ENCODE data around the gene ZFY.

The ZFY gene

DNA sequence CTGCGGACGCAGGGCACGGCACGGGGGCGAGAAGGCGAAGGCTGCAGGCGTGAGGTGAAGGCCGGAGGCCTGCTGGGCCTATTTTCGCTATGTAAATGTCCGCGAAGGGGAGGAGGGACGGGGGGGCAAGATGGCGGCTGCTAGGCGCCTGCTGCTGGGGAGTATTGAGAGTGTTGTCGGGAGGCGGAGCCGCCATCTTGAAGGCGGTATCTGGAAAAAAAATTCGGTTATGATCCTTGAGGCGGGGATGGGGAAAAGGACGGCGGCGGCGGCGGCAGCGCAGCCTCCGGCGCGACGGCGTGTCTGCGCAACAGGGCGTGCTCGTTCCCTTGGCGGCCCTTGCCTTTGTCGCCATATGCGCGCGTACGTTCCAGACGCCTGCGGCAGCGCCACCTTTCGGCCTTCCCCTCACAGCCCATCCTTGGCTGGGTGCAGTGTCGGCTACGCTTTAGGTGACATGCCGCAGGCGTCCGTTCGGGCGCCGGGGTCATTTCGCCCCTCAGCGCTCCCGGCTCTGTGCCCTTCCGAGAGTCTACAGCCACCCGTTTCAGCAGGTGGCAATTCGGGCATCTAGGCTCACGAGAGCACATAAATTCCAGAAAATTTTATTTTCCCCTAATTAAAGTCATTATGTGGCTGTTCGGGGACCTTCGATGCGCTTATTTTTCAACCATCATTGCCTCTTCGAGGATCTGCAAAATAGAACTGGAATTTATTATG is 695 bp downstream of the ZFY start:
- TF ChIP-seq BACH2 (CRISPR knock-in tag; IDR thresholded peaks at IDR 0.05; ENCODE audit: borderline replicate concordance) (no peak), ISL1 (CRISPR knock-in tag; IDR thresholded peaks at IDR 0.05) (no peak)
- TF ChIP-seq, protein P1, sequence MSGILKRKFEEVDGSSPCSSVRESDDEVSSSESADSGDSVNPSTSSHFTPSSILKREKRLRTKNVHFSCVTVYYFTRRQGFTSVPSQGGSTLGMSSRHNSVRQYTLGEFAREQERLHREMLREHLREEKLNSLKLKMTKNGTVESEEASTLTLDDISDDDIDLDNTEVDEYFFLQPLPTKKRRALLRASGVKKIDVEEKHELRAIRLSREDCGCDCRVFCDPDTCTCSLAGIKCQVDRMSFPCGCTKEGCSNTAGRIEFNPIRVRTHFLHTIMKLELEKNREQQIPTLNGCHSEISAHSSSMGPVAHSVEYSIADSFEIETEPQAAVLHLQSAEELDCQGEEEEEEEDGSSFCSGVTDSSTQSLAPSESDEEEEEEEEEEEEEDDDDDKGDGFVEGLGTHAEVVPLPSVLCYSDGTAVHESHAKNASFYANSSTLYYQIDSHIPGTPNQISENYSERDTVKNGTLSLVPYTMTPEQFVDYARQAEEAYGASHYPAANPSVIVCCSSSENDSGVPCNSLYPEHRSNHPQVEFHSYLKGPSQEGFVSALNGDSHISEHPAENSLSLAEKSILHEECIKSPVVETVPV (CRISPR knock-in tag; IDR thresholded peaks at IDR 0.05) = no peak
- no peak for ATAC-seq

DNA sequence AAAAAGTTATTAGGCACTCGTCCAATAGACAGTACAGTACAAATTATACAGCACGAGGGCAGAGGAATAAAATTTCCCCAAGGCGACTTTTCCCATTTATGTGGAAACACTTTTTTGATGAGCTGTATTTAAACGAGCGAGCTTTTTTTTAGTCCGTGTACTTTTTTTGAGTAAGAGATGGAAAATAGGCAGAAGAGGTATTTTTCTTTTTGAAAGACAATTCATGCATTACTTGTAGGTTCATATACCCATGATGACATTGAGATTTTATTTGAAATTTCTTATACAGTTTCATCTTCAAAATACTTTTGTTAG is 1.2 kb downstream of the ZFY start:
- ATAC-seq = no peak
- TF ChIP-seq TCF4 (CRISPR knock-in tag; IDR thresholded peaks at IDR 0.05; ENCODE audit: borderline replicate concordance) (no peak), TOX (CRISPR knock-in tag; IDR thresholded peaks at IDR 0.05; ENCODE audit: borderline replicate concordance) (no peak), ZNF70 (CRISPR knock-in tag; IDR thresholded peaks at IDR 0.05) (no peak), GLIS3 (CRISPR knock-in tag; IDR thresholded peaks at IDR 0.05) (no peak), ZNF8 (CRISPR knock-in tag; IDR thresholded peaks at IDR 0.05) (no peak), OSR1 (CRISPR knock-in tag; IDR thresholded peaks at IDR 0.05) (no peak), SNAI2 (CRISPR knock-in tag; IDR thresholded peaks at IDR 0.05) (no peak), ISL1 (CRISPR knock-in tag; IDR thresholded peaks at IDR 0.05) (no peak), ZFP30 (CRISPR knock-in tag; IDR thresholded peaks at IDR 0.05) (no peak), ZFP3 (CRISPR knock-in tag; IDR thresholded peaks at IDR 0.05) (no peak), PPARA (CRISPR knock-in tag; IDR thresholded peaks at IDR 0.05; ENCODE audit: borderline replicate concordance) (no peak), ESRRG (CRISPR knock-in tag; IDR thresholded peaks at IDR 0.05) (no peak), ARNTL (CRISPR knock-in tag; IDR thresholded peaks at IDR 0.05; ENCODE audit: borderline replicate concordance, low read depth) (no peak)
- TF ChIP-seq, protein P2, sequence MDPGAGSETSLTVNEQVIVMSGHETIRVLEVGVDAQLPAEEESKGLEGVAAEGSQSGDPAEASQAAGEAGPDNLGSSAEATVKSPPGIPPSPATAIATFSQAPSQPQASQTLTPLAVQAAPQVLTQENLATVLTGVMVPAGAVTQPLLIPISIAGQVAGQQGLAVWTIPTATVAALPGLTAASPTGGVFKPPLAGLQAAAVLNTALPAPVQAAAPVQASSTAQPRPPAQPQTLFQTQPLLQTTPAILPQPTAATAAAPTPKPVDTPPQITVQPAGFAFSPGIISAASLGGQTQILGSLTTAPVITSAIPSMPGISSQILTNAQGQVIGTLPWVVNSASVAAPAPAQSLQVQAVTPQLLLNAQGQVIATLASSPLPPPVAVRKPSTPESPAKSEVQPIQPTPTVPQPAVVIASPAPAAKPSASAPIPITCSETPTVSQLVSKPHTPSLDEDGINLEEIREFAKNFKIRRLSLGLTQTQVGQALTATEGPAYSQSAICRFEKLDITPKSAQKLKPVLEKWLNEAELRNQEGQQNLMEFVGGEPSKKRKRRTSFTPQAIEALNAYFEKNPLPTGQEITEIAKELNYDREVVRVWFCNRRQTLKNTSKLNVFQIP (CRISPR knock-in tag; IDR thresholded peaks at IDR 0.05; ENCODE audit: borderline replicate concordance, low read depth) = no peak
- TF ChIP-seq, protein P3, sequence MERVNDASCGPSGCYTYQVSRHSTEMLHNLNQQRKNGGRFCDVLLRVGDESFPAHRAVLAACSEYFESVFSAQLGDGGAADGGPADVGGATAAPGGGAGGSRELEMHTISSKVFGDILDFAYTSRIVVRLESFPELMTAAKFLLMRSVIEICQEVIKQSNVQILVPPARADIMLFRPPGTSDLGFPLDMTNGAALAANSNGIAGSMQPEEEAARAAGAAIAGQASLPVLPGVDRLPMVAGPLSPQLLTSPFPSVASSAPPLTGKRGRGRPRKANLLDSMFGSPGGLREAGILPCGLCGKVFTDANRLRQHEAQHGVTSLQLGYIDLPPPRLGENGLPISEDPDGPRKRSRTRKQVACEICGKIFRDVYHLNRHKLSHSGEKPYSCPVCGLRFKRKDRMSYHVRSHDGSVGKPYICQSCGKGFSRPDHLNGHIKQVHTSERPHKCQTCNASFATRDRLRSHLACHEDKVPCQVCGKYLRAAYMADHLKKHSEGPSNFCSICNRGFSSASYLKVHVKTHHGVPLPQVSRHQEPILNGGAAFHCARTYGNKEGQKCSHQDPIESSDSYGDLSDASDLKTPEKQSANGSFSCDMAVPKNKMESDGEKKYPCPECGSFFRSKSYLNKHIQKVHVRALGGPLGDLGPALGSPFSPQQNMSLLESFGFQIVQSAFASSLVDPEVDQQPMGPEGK (CRISPR knock-in tag; IDR thresholded peaks at IDR 0.05; ENCODE audit: borderline replicate concordance) = no peak
- TF ChIP-seq, protein P1 (CRISPR knock-in tag; IDR thresholded peaks at IDR 0.05) = no peak
- TF ChIP-seq, protein P4, sequence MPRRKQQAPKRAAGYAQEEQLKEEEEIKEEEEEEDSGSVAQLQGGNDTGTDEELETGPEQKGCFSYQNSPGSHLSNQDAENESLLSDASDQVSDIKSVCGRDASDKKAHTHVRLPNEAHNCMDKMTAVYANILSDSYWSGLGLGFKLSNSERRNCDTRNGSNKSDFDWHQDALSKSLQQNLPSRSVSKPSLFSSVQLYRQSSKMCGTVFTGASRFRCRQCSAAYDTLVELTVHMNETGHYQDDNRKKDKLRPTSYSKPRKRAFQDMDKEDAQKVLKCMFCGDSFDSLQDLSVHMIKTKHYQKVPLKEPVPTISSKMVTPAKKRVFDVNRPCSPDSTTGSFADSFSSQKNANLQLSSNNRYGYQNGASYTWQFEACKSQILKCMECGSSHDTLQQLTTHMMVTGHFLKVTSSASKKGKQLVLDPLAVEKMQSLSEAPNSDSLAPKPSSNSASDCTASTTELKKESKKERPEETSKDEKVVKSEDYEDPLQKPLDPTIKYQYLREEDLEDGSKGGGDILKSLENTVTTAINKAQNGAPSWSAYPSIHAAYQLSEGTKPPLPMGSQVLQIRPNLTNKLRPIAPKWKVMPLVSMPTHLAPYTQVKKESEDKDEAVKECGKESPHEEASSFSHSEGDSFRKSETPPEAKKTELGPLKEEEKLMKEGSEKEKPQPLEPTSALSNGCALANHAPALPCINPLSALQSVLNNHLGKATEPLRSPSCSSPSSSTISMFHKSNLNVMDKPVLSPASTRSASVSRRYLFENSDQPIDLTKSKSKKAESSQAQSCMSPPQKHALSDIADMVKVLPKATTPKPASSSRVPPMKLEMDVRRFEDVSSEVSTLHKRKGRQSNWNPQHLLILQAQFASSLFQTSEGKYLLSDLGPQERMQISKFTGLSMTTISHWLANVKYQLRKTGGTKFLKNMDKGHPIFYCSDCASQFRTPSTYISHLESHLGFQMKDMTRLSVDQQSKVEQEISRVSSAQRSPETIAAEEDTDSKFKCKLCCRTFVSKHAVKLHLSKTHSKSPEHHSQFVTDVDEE (CRISPR knock-in tag; IDR thresholded peaks at IDR 0.05) = no peak
- TF ChIP-seq, protein P5, sequence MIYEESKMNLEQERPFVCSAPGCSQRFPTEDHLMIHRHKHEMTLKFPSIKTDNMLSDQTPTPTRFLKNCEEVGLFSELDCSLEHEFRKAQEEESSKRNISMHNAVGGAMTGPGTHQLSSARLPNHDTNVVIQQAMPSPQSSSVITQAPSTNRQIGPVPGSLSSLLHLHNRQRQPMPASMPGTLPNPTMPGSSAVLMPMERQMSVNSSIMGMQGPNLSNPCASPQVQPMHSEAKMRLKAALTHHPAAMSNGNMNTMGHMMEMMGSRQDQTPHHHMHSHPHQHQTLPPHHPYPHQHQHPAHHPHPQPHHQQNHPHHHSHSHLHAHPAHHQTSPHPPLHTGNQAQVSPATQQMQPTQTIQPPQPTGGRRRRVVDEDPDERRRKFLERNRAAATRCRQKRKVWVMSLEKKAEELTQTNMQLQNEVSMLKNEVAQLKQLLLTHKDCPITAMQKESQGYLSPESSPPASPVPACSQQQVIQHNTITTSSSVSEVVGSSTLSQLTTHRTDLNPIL (CRISPR knock-in tag; IDR thresholded peaks at IDR 0.05; ENCODE audit: low read depth) = no peak

DNA sequence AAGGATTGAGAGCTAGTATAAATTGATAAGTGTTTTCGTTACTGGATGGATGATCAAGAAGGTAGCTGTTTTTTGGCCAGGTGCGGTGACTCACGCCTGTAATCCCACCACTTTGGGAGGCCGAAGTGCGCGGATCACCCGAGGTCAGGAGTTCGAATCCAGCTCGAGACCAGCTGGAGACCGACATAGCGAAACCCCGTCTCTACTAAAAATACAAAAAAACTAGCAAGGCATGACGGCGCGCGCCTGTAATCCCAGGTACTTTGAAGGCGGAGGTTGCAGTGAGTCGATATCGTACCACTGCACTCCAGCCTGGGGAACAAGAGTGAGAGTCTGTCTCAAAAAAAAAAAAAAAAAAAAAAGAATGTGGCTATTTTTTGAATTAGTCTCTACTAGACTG is 2.0 kb downstream of the ZFY start:
- TF ChIP-seq SNAI2 (CRISPR knock-in tag; IDR thresholded peaks at IDR 0.05) (no peak), ESRRG (CRISPR knock-in tag; IDR thresholded peaks at IDR 0.05) (no peak), ZNF70 (CRISPR knock-in tag; IDR thresholded peaks at IDR 0.05) (no peak), TCF4 (CRISPR knock-in tag; IDR thresholded peaks at IDR 0.05; ENCODE audit: borderline replicate concordance) (no peak), ZFP30 (CRISPR knock-in tag; IDR thresholded peaks at IDR 0.05) (no peak), ZNF565 (CRISPR knock-in tag; conservative IDR thresholded peaks at IDR 0.05; ENCODE audit: low read depth) (no peak), TOX (CRISPR knock-in tag; IDR thresholded peaks at IDR 0.05; ENCODE audit: borderline replicate concordance) (no peak)
- TF ChIP-seq, protein P5 (CRISPR knock-in tag; IDR thresholded peaks at IDR 0.05; ENCODE audit: low read depth) = no peak
- ATAC-seq = no peak

Data from SK-N-SH treated with all-trans-retinoic acid at 6 μM for 48 hours (cell line).